BLaER1 treated with 17β-estradiol and CSF1 and Interleukin-3, amounts not matched to agents 10 nM and 100 nM (cell line): ENCODE measurements around the gene ROBO1.

Experiments used
- H3K27ac ChIP-seq, 11 experiments: shearing (Covaris generic); formaldehyde crosslinking; 2 replicates each; pipeline ENCODE4 v1.8.1; 2022
- H3K27me3 ChIP-seq, 11 experiments: shearing (Covaris generic); formaldehyde crosslinking; 2 replicates each; pipeline ENCODE4 v1.8.1; 2022
- H3K36me3 ChIP-seq, 11 experiments: shearing (Covaris generic); formaldehyde crosslinking; 2 replicates each; pipeline ENCODE4 v1.8.1; 2022
- H3K4me1 ChIP-seq, 10 experiments: shearing (Covaris generic); formaldehyde crosslinking; 2 replicates each; pipeline ENCODE4 v1.8.1; 2022
- H3K4me2 ChIP-seq, 11 experiments: shearing (Covaris generic); formaldehyde crosslinking; 2 replicates each; pipeline ENCODE4 v1.8.1; 2022
- H3K4me3 ChIP-seq, 10 experiments: shearing (Covaris generic); formaldehyde crosslinking; 2 replicates each; pipeline ENCODE4 v1.8.1; 2022
- H3K9ac ChIP-seq, 11 experiments: shearing (Covaris generic); formaldehyde crosslinking; 2 replicates each; pipeline ENCODE4 v1.8.1; 2022
- H3K9me3 ChIP-seq, 11 experiments: shearing (Covaris generic); formaldehyde crosslinking; replicated peaks in 1 of 11; 2 replicates each; pipeline ENCODE4 v1.8.1; 2022
- H4K20me1 ChIP-seq, 11 experiments: shearing (Covaris generic); formaldehyde crosslinking; 2 replicates each; pipeline ENCODE4 v1.8.1; 2022
- Cebpa-rat ChIP-seq, 11 experiments: shearing (Covaris generic); IDR thresholded peaks; 2 replicates each; pipeline ENCODE4 v1.8.1; 2022

The ROBO1 gene

GRCh38 chr3:79587150-79587549 is 180.6 kb downstream of the ROBO1 start:
- no peaks in the 10 kb centered on the region for H3K4me1 ChIP-seq
- H3K4me3 ChIP-seq: no peak overlapping the region
- H4K20me1 ChIP-seq: no peaks in the 10 kb centered on the region
- H3K27me3 ChIP-seq: no peaks in the 10 kb centered on the region
- H3K27ac ChIP-seq: no peak overlapping the region
- TF ChIP-seq Cebpa-rat (IDR thresholded peaks at IDR 0.05): no peak
- H3K36me3 ChIP-seq: no peaks in the 10 kb centered on the region
- no peak overlapping the region for H3K4me2 ChIP-seq
- no peaks in the 10 kb centered on the region for H3K9me3 ChIP-seq
- no peak overlapping the region for H3K9ac ChIP-seq

- H4K20me1 ChIP-seq: no peaks in the 10 kb centered on the region
- H3K27me3 ChIP-seq: no peaks in the 10 kb centered on the region
- no peak overlapping the region for H3K9ac ChIP-seq
- H3K36me3 ChIP-seq: no peaks in the 10 kb centered on the region
- no peak overlapping the region for H3K27ac ChIP-seq
- TF ChIP-seq Cebpa-rat (IDR thresholded peaks at IDR 0.05): no peak
- H3K4me2 ChIP-seq: no peak overlapping the region
- H3K4me3 ChIP-seq: no peak overlapping the region
- H3K4me1 ChIP-seq: no peaks in the 10 kb centered on the region
- no peaks in the 10 kb centered on the region for H3K9me3 ChIP-seq
These were observed 181.6 kb downstream of the ROBO1 start for GRCh38 chr3:79586232-79586631.

- Histone ChIP-seq H3K9ac (no peak overlapping the region), H3K4me1 (no peaks in the 10 kb centered on the region), H3K4me3 (no peak overlapping the region), H3K4me2 (no peak overlapping the region), H4K20me1 (no peaks in the 10 kb centered on the region), H3K27ac (no peak overlapping the region), H3K36me3 (no peaks in the 10 kb centered on the region), H3K27me3 (no peaks in the 10 kb centered on the region), H3K9me3 (no peaks in the 10 kb centered on the region)
- TF ChIP-seq Cebpa-rat (IDR thresholded peaks at IDR 0.05): no peak
These were observed 194.9 kb downstream of the ROBO1 start for GRCh38 chr3:79572930-79573329.

GRCh38 chr3:79568938-79569337 is 198.9 kb downstream of the ROBO1 start:
- Histone ChIP-seq H3K27me3 (no peaks in the 10 kb centered on the region), H3K4me3 (no peak overlapping the region), H3K36me3 (no peaks in the 10 kb centered on the region), H3K27ac (no peak overlapping the region), H3K4me1 (no peaks in the 10 kb centered on the region; a peak in 1 of 20 replicates), H3K9ac (no peak overlapping the region), H3K9me3 (0 out of 22 replicates have a peak, but pooled peaks cover 0 to 5% (median 0%) of the 10 kb centered on the region in 11 experiments), H3K4me2 (no peak overlapping the region), H4K20me1 (no peaks in the 10 kb centered on the region)
- TF ChIP-seq Cebpa-rat (IDR thresholded peaks at IDR 0.05): no peak

GRCh38 chr3:79564192-79564591 is 203.6 kb downstream of the ROBO1 start:
- no peak overlapping the region for H3K27ac ChIP-seq
- no peaks in the 10 kb centered on the region for H3K36me3 ChIP-seq
- no peaks in the 10 kb centered on the region for H4K20me1 ChIP-seq
- peaks cover 0 to 5% (median 1%) of the 10 kb centered on the region in 10 experiments; a peak in 7 of 20 replicates for H3K4me1 ChIP-seq
- H3K9me3 ChIP-seq: peaks cover 0 to 11% (median 0%) of the 10 kb centered on the region in 11 experiments; a peak in 3 of 22 replicates
- H3K4me3 ChIP-seq: no peak overlapping the region
- no peak for TF ChIP-seq Cebpa-rat (IDR thresholded peaks at IDR 0.05)
- H3K9ac ChIP-seq: no peak overlapping the region
- H3K27me3 ChIP-seq: no peaks in the 10 kb centered on the region
- no peak overlapping the region; a peak in 1 of 22 replicates for H3K4me2 ChIP-seq

GRCh38 chr3:79560698-79561097 is 207.1 kb downstream of the ROBO1 start:
- Histone ChIP-seq H3K27ac (no peak overlapping the region), H3K27me3 (no peaks in the 10 kb centered on the region), H3K9ac (no peak overlapping the region), H4K20me1 (no peaks in the 10 kb centered on the region), H3K4me2 (no peak overlapping the region), H3K4me1 (peaks cover 0 to 11% (median 6%) of the 10 kb centered on the region in 10 experiments; a peak in 10 of 20 replicates), H3K4me3 (no peak overlapping the region), H3K9me3 (peaks cover 0 to 10% (median 0%) of the 10 kb centered on the region in 11 experiments; a peak in 3 of 22 replicates), H3K36me3 (no peaks in the 10 kb centered on the region)
- TF ChIP-seq Cebpa-rat (IDR thresholded peaks at IDR 0.05): no peak

- Histone ChIP-seq H3K4me2 (peak overlapping the region in 8 of 11 experiments; percentile 14 to 58 (median 36); a peak in 12 of 22 replicates), H3K27me3 (no peaks in the 10 kb centered on the region), H3K9me3 (peaks cover 0 to 10% (median 0%) of the 10 kb centered on the region in 11 experiments; a peak in 3 of 22 replicates), H3K9ac (no peak overlapping the region), H3K36me3 (no peaks in the 10 kb centered on the region), H4K20me1 (no peaks in the 10 kb centered on the region), H3K4me1 (peaks cover 0 to 11% (median 6%) of the 10 kb centered on the region in 10 experiments; a peak in 9 of 20 replicates), H3K27ac (peak overlapping the region in 6 of 11 experiments; percentile 21 to 65 (median 28); a peak in 11 of 22 replicates), H3K4me3 (no peak overlapping the region)
- TF ChIP-seq Cebpa-rat (IDR thresholded peaks at IDR 0.05): peak in 1 of 11 experiments; percentile 58; a peak in 3 of 22 replicates
These were observed 208.9 kb downstream of the ROBO1 start for GRCh38 chr3:79558943-79559342.

- peaks cover 0 to 10% (median 0%) of the 10 kb centered on the region in 11 experiments; a peak in 3 of 22 replicates for H3K9me3 ChIP-seq
- no peak overlapping the region for H3K4me2 ChIP-seq
- H4K20me1 ChIP-seq: no peaks in the 10 kb centered on the region
- H3K4me3 ChIP-seq: no peak overlapping the region
- TF ChIP-seq Cebpa-rat (IDR thresholded peaks at IDR 0.05): no peak
- no peaks in the 10 kb centered on the region for H3K27me3 ChIP-seq
- H3K27ac ChIP-seq: no peak overlapping the region
- no peaks in the 10 kb centered on the region for H3K36me3 ChIP-seq
- peaks cover 0 to 11% (median 6%) of the 10 kb centered on the region in 10 experiments; a peak in 9 of 20 replicates for H3K4me1 ChIP-seq
- H3K9ac ChIP-seq: no peak overlapping the region
These were observed 212.1 kb downstream of the ROBO1 start for GRCh38 chr3:79555655-79556054.

- Histone ChIP-seq H3K4me3 (no peak overlapping the region), H3K27ac (no peak overlapping the region), H3K27me3 (no peaks in the 10 kb centered on the region), H3K36me3 (no peaks in the 10 kb centered on the region), H3K9ac (no peak overlapping the region), H3K4me2 (no peak overlapping the region), H3K9me3 (no peaks in the 10 kb centered on the region), H4K20me1 (no peaks in the 10 kb centered on the region), H3K4me1 (no peaks in the 10 kb centered on the region)
- TF ChIP-seq Cebpa-rat (IDR thresholded peaks at IDR 0.05): no peak
These were observed 215.8 kb downstream of the ROBO1 start for GRCh38 chr3:79551997-79552396.

- TF ChIP-seq Cebpa-rat (IDR thresholded peaks at IDR 0.05): no peak
- Histone ChIP-seq H3K4me3 (no peak overlapping the region), H3K36me3 (no peaks in the 10 kb centered on the region), H3K27ac (no peak overlapping the region), H4K20me1 (no peaks in the 10 kb centered on the region), H3K4me2 (no peak overlapping the region), H3K4me1 (no peaks in the 10 kb centered on the region), H3K27me3 (no peaks in the 10 kb centered on the region), H3K9me3 (no peaks in the 10 kb centered on the region), H3K9ac (no peak overlapping the region)
These were observed 216.4 kb downstream of the ROBO1 start for GRCh38 chr3:79551321-79551892.
